NT2/D1 (cell line): ENCODE results near the gene TGM5.

Experiments
- SUZ12 ChIP-seq: IDR thresholded peaks from 2 replicates; pipeline ENCODE4 v1.6.1; 2011; ENCODE audit not compliant: insufficient read length, insufficient read depth; ENCODE audit errors: extremely low read depth
- ZNF274 ChIP-seq: IDR thresholded peaks from 2 replicates; pipeline ENCODE4 v1.6.1; 2011; ENCODE audit warnings: mild to moderate bottlenecking, low read depth, low read length

- TF ChIP-seq ZNF274 (no peak), SUZ12 (no peak)
Measured at GRCh38 chr15:43226436-43227305, 40.1 kb downstream of the TGM5 start.
